GM18505 (cell line): ENCODE measurements around the gene HELZ.

ENCODE experiments used
- ATAC-seq: cut with Tn5 transposase; IDR thresholded peaks from one replicate; pipeline ENCODE4 v1.9.1; 2021; ENCODE audit not compliant: unreplicated experiment
- POLR2A ChIP-seq: IDR thresholded peaks from 4 replicates; pipeline ENCODE4 v1.6.1; 2011; ENCODE audit warnings: borderline replicate concordance; ENCODE audit not compliant: insufficient read depth, insufficient read length; ENCODE audit errors: extremely low read depth

Gene HELZ

DNA sequence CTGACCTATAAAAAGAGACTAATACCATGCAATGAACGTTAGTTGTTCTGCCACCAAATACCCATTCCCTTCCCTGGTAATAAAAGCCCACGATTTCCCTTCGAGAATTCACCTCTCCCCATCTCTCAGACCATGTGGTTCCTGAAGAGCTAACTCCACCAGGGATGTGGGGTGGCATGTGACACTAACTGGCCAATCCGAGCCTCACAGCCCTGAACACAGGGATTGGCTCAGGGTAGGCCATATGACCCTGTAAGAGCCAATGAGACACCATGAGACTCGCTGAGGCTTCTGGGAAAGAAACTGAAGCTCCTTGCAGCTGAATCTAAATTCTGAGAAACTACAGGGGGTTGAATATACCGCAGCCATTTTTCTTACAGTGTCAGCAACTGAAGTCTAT lies 21.1 kb downstream of the HELZ start:
- TF ChIP-seq POLR2A = no peak
- ATAC-seq = no peak

DNA sequence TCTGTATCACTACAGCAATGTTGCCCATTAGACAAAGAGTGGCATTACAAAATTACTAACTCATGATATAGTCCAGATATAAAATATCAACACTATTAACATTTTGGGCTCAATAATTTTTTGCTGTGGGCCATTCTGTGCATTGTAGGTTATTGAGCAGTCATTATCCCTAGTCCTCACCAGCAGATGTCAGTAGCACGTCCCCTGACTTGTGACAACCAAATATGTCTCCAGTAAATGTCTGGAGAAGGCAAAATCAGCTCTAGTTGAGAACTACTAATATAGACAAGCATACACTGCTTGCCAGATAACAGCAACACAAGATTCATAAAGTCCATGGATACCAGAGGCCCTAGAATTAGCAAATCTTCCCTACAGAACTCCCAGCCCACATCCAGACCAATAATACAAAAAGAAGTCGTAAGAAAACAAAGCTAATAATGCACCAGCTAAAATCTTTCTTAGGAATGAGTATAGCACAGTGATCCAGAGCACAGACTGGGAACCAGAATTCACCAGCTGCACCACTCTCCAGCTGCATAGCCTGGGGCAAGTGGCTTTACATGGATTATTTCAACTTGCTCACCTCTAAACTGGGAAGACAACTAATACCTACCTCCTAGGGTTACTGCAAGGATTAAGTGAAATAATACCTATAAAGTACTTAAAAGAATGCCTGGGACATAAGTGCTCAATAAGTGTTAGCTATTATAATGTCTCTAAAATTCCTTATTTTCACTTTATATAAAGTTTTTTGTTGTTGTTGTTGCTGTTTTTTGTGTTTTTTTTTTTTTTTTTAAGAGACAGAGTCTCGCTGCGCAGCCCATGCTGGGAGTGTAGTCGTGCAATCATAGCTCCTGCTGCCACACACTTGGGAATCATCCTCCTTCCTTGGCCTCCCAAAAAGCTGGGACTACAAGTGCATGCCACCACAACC lies 23.7 kb downstream of the HELZ start:
- no peak for TF ChIP-seq POLR2A
- no peak for ATAC-seq

DNA sequence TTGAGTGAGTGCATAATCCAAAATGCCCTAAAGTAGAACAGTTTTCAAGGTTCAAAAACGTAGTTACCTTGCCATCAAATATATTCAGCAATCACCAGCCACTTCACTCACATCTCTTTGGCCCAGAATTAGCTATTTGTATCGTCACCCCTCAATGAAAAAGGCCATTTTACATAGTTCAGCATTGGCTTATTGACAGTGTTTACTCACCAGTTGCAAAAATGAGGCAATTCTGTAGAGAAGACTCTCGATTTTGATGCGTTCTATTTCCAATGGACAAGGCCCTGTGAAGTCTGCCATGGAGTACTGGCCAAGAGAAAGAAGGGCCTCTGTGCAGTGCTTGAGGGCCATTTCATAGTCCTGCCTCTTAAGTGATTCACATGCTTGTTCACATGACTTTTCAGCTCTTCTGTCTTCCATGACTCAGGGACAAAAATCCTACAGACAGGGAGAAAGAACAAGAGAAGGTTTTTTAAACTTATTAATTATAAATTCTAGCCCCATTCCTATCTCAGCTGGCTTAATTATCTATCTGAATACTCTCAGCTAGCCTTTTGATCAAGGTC lies 26.5 kb downstream of the HELZ start:
- ATAC-seq = no peak
- no peak for TF ChIP-seq POLR2A

DNA sequence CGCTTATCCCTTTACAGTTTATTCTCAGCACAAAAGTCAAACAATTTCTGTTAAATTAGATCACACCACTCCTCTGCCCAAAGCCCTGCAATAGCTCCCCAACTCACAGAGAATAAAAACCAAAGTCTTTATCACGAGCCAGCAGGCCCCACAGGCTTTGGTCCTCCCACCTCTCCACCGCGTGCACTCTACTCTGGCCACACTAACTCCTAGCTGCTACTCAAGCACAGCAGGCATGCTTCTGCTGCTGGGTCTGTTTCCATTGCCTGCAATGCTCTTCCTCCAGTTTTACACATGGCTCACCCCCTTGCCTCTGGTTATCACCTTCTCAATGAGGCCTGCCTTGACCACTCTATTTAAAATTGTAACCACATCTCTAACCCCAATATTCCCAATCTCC lies 27.6 kb downstream of the HELZ start:
- TF ChIP-seq POLR2A = no peak
- ATAC-seq = no peak

DNA sequence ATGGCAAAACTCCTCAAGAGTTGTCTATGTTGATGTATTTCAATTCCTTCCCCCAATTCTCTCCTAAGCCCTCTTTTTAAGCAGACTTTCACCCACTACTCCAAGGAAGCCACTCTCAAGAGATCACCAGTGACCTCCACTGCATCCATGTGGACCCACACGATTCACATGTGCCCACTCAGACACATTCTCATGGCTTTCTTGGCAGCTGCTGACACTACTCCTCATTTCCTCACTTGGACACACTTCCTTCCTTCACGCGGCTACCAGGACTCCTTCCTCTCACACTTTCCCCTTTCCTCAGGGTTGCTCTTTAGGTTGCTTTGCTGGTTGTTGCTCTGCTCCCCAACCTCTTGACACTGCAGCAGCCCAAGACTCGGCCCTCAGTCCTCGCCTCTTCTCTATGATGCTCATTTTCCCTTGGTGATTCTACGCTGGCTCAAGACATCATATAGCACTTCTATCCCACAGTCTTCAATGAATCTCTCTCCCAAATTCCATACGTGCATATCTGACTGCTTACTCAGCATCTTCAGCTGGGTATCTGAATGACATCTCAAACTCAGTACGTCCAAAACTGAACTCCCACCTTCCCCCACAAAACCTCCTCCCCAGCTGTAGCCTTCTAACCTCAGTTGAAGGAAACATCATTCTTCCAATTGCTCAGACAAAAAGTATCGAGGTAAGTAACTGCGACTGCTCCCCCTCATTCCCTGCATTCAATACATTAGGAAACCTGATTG lies 28.2 kb downstream of the HELZ start:
- ATAC-seq = no peak
- no peak for TF ChIP-seq POLR2A

DNA sequence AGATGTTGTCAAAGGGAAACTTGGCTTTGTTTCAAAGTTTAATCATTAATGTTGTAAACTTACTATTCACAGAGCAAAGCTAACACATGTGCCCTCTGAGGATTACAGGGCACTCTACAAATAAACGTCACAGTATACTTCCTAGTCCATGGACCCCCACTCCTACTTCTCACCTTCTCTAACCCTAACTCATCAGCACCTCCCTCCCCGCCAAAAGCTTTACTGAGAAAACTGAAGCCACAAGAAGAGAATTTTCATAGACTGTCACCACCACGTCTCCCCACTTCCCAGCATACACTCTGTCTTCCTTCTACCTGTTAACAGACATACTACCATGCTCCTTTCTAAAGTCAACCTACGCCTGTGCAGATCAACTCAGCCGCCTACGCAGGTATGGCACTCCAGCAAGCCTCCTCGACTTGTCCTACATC lies 29.0 kb downstream of the HELZ start:
- TF ChIP-seq POLR2A = no peak
- ATAC-seq = no peak

DNA sequence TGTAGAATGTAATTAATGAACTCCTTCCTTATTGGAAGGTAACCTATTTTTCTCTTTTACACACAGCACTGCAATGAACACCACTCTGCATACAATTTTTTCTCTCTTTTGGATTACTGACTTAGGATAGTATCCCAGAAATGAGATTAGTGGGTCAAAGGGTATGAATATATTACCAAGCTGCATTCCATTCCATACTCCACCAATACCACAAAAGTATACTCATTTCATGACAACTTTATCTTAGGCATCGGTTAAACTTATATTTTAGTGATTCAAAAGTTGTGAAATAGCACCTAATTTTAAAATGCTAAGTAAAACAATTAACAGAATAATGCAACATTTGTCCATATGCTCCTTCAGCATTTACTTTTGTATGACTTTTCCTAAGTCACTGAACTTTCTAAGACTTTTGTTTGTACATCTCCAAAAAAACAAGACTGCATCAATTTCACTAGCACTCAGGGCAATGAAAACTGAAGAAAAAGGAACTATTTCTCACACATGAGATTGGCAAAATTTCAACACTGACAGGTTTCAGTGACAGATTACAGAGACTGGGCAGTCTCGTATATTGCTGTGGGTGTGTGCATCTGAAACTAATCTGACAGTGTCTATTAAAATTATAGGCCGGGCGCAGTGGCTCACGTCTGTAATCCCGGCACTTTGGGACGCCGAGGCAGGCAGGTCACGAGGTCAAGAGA lies 32.1 kb downstream of the HELZ start:
- no peak for TF ChIP-seq POLR2A
- no peak for ATAC-seq

DNA sequence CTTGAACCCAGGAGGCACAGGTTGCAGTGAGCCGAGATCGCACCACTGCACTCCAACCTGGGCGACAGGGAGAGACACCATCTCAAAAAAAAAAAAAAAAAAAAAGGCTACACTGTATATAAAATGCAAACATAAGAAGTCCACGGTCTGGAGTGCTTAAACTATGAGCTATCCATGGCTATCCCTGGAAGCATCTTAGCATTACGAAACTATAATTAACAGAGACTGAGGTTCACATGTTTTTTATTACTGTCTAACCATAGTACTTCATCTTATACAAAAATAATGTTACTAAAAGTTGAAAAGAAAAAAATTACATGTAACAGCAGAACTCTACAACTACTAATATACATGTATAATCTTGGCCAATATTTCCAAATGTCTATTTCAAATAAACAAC lies 32.8 kb downstream of the HELZ start:
- no peak for TF ChIP-seq POLR2A
- ATAC-seq = no peak

DNA sequence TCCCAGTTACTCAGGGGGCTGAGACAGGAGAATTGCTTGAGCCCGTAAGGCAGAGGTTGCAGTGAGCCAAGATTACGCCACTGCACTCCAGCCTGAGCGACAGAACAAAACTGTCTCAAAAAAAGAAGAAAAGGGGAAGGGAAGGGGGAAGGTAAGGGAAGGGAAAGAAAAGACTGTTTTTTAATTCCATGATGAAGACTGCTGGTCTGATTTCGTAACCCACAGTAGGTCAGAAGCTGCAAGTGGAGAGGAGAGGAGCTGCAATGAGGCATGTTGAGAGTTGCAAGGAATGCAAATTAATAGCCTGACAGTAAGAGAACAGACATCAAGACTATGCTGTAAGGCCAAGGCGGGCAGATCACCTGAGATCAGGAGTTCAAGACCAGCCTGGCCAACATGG lies 33.3 kb downstream of the HELZ start:
- no peak for TF ChIP-seq POLR2A
- no peak for ATAC-seq

DNA sequence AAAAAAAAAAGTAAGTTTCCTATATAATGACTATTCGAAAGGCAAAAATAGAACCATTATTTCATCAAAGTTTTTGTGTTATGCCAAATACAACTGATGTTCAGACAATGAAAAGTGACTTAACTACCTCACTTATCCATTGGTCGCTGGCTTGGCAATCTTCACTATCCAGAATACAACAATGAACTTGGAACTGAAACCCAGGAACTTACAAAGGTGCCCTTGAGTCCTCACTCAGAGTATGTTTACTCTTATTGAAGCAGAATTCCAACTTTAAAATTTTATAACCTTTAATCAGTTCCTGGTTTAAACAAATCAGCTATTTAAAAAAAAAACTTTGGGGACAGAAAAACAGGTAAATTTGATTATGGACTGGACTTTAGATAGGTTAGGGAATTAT lies 34.1 kb downstream of the HELZ start:
- TF ChIP-seq POLR2A = no peak
- no peak for ATAC-seq

DNA sequence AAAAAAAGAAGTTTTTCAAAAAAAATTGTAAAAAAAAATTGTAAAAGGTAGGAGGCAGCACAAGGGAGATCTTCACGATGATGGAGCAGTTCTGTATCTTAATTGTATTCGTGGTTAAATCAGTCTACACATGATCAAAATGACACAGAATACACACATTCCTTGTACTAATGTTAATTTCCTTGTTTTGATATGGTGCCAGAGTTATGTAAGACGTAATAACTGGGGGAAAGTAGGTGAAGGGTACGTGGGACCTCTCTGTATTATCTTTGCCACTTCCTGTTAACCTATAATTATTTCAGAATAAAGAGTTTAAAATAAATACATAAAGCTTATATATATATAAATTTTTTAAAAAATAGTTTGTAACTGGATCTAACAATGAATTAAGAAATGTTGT lies 36.8 kb downstream of the HELZ start:
- TF ChIP-seq POLR2A = no peak
- no peak for ATAC-seq

DNA sequence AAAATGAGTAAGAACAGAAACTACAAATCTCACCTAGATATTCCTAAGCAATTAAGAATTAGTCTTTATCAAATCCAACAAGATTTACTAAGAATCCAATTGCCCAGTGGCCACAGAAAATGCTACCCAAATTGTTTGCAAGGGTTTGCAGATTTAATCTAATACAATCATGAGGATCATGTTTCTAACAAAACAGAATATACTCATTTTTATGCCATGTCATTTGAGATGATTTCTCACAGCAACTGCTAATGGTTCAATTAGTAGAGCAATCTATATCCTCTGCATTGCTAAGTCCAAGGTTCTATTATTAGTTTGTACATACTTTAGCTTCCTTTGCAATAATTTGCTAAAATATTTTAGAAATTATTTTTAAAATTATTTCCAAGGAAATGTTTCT lies 41.2 kb downstream of the HELZ start:
- TF ChIP-seq POLR2A = no peak
- ATAC-seq = no peak

DNA sequence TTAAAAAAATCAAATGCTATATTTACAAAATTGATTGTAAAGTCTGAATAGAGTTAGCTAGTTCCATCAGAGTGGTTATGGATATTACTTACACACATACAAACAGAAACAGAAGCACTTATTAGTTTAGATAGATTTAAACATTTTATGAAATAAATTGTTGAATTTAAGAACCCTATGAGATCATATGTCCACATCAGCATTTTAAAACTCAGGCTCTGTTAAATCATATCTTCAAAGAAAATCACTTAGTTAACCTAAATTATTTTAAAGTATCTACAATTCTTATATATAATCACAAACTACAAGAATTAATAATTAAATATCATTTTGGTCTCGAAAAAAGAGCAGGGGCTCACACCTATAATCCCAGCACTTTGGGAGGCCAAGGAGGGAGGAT lies 42.5 kb downstream of the HELZ start:
- no peak for TF ChIP-seq POLR2A
- no peak for ATAC-seq
